Subcutaneous adipose tissue (tissue), 4 donors: Measurements from ENCODE around the gene STBD1. TPM values are rescaled to one million over a fixed set of nuclear protein-coding genes. Genes with fewer than 3 reads are reported as not detected.

Source experiments
- total RNA-seq, 4 donors: library from RNA; depleted of rRNA; stranded (reverse); fragments of >200 nt; gene quantifications; one replicate each; pipeline ENCODE4 v1.1.0, GENCODE V29; 2016
- TF ChIP-seq, protein P1 (sequence below): fragments of 450-650 bp; IDR thresholded peaks from one replicate; pipeline ENCODE4 v1.5.1; 2016; ENCODE audit warnings: low read depth, mild to moderate bottlenecking, control low read depth, antibody characterized with exemption, moderate library complexity

STBD1 gene
- total RNA-seq, 4 donors from 2014 or later, result 25.8 to 62.0 (median 36.4) TPM

DNA sequence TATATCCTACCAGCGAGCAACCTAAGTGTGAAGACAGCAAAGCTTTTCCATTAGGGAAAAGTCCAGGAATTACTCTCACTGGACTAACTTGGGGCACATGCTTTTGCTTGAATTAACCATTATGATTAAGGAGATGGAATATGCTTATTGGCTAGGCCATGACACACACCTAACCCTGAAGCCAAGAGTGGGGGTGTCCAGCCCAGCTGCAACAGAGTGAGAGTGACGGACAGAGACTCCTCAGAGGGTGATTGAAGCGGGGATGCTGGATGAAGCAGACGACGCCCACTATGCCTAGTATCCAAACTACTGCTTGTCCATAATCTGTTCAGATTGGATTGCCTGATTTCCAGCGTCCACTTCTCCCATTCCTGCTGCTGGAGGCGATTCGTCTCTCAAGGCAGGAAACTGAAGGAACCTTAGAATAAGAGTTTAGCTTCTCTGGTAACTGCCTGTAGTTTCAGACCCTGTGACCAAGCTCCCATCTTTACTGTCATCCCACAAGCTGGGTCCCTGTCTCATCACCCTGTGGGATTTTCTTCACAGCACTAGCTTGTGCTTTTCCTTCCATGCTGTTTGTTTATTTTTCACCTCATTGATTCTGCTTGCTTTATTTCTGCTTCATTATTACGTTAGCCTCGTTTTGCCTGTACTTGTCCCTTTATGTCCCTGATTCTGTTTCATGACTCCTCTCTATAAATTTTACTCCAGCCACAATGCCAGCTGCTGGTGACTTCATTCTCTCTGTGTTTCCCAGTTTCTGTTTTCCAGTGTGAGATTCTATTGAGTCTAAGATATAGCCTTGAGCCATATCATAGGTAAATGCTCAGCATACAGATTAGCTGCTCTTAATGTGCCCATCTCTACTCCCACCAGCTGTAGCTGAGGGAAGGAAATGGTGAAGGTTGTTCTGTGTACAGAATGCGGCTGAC, 36.0 kb upstream of the STBD1 start:
- TF ChIP-seq, protein P1, sequence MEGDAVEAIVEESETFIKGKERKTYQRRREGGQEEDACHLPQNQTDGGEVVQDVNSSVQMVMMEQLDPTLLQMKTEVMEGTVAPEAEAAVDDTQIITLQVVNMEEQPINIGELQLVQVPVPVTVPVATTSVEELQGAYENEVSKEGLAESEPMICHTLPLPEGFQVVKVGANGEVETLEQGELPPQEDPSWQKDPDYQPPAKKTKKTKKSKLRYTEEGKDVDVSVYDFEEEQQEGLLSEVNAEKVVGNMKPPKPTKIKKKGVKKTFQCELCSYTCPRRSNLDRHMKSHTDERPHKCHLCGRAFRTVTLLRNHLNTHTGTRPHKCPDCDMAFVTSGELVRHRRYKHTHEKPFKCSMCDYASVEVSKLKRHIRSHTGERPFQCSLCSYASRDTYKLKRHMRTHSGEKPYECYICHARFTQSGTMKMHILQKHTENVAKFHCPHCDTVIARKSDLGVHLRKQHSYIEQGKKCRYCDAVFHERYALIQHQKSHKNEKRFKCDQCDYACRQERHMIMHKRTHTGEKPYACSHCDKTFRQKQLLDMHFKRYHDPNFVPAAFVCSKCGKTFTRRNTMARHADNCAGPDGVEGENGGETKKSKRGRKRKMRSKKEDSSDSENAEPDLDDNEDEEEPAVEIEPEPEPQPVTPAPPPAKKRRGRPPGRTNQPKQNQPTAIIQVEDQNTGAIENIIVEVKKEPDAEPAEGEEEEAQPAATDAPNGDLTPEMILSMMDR, result no peak

DNA sequence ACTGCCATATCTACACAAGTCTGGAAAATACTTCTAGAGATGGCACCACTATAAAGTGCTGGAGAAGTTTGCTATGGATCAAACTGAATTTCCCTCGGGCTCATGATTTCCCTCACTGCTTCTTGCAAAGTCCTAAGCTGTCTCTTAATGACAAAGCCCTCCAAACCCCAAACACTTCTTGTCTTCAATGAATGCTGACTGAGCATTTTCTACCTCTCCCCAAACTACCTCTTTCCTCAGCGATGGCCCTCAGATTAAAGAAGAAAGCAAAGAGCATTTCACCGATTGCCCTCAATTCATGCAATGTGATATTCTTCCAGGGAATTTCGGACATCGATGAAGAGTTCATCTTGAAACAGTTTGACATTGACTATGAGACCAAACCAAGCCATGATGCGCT, 35.3 kb upstream of the STBD1 start:
- TF ChIP-seq, protein P1, result no peak

DNA sequence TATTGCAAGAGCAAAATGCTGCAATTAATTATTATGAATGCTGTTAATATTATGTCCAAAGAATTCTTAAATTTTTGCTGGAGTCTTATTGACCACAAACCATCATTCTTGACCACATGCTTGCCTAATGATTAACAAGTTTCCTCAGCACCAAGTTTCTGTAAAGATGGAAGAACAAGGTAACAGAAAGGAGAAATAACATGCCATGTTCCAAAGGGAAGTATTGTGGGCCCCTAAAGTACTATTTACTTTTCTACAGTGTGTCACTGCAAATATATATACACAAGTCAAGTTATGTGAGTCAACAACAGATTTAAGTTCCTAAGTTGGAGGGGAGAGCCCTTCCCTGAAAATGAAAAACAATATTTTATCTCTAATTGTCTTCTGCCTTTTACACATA, 34.5 kb upstream of the STBD1 start:
- TF ChIP-seq, protein P1, result no peak

DNA sequence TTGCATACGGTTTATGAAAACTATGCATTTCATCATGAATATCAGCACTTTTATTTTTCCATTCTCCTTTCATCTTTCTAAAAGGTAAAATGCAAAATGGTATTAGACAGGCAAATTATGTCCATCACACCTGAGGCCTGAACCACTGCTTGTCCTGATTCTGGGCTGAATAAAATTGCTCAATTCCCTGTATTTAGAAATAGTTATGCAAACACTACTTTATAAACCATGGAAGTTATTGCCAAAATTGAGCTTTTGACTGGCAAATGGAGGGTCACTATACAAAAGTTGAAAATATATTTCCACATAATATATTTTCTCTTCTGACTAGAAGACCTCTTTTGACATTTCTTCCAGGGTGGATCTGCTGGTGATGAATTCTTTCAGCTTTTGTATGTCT, 34.0 kb upstream of the STBD1 start:
- TF ChIP-seq, protein P1, result no peak

DNA sequence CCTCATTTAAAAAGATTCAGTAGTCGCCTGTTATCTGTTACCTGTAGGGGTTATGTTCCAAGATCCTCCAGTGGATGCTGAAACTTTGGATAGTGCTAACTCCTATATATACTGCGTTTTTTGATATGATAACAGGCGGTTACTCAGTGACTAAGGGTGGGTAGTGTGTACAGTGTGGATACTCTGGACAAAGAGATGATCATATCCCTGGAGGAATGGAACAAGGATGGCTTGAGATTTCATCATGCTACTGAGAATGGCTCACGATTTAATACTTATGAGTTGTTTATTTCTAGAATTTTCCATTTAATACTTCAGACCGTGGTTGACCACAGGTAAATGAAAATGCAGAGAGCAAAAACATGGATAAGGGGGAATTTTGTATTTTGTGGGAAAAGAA, 33.5 kb upstream of the STBD1 start:
- TF ChIP-seq, protein P1, result no peak

DNA sequence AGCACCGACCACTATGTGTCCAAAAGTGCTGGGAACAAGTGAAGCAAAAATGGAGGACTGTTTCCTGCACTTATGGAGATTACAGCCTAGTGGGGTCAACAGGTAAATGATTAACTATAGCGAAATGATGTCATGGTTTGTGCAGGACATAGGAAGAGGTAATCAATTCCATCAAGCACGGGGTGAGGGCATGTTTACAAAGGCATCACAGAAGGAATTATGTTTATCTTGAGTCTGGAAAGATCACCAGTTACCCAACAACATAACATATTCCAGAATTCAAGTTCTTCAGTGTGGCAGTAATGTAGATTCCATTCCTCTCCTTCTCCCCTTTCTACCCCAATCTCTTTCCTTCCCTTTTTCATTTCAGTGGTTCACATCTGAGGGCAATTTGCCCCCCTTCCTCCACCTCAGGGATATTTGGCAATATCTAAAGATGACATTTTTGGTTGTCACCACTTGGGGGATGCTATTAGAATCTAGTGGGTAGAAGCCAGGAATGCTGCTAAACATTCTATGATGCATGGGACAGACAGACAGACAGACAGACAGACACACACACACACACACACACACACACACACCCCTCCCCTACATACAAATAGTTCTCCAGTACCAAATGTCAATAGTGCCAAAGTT, 30.9 kb upstream of the STBD1 start:
- TF ChIP-seq, protein P1, result no peak

DNA sequence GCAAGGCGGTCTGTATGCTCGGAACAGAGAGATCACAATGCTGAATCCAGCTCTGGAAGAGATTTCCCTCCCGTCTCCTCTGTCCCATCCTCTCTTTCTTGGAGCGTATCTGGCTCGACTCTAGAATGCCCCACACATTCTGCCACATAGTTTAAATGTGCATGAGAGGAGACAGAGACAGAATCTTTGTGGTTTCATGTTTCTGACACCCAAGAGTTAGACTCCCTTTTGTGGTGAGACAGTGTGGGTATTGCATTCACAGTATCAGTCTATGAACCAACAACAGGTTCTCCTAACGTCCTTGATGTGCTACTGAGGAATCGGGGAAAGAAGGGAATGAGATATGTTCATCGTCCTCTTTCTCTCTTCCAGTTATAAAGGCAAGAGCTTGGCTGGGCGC, 29.7 kb upstream of the STBD1 start:
- TF ChIP-seq, protein P1, result no peak
